GF-D8 (cell line): Measurements from ENCODE around the gene PNN.

Source experiments
- DNase-seq: peaks from one replicate; lab custom pipeline; 2025; lab: John Stamatoyannopoulos, UW

PNN gene

GRCh38 chr14:39229601-39230110, 54.6 kb downstream of the PNN start:
- no peak for DNase-seq

GRCh38 chr14:39230416-39231035, 55.5 kb downstream of the PNN start:
- no peak for DNase-seq

- peak; percentile 60 for DNase-seq
These were observed 56.9 kb downstream of the PNN start for GRCh38 chr14:39231751-39232553.
